ENCODE results near the gene RASGRF1. TPM values are rescaled to one million over a fixed set of nuclear protein-coding genes. Genes with fewer than 3 reads are reported as not detected.
A peak's percentile ranks its signal among the peaks of the same experiment; 100 is the strongest.
"Not testable (repeated sequence)": the region's sequence is repeated elsewhere in the genome, so short reads cannot be mapped to it uniquely, and the experiment has no call there.

Gene RASGRF1
- total RNA-seq, 1 donor: under 0.01 TPM

- Histone ChIP-seq H4K20me1 (ENCODE audit: insufficient read depth, low read length) (peaks cover 8% of the 10 kb centered on the region), H3K4me3 (ENCODE audit: insufficient read depth, low read length) (no peak overlapping the region), H3K36me3 (ENCODE audit: insufficient read depth, low read length) (peaks cover 6% of the 10 kb centered on the region), H3K4me1 (ENCODE audit: insufficient read depth, low read length) (peaks cover 17% of the 10 kb centered on the region), H3K27me3 (ENCODE audit: insufficient read depth, low read length) (peaks cover 15% of the 10 kb centered on the region), H3K27ac (ENCODE audit: low read depth, low read length) (no peak overlapping the region), H3K4me2 (ENCODE audit: insufficient read depth, low read length) (no peak overlapping the region), H2AFZ (ENCODE audit: low read length) (no peak overlapping the region), H3K9me3 (ENCODE audit: low read depth, low read length) (no peaks in the 10 kb centered on the region), H3K79me2 (ENCODE audit: insufficient read depth, low read length) (no peaks in the 10 kb centered on the region)
- TF ChIP-seq CTCF (IDR thresholded peaks at IDR 0.05; ENCODE audit: extremely low read depth, low read depth, low read length): no peak
- peak; percentile 66 for DNase-seq (ENCODE audit: insufficient read length, low spot score, missing footprints)
These were observed 161.9 kb downstream of the RASGRF1 start for GRCh38 chr15:78928616-78929093.

- not testable (repeated sequence) for H3K27ac ChIP-seq (ENCODE audit: low read depth, low read length); H3K36me3 ChIP-seq (ENCODE audit: insufficient read depth, low read length); H3K4me2 ChIP-seq (ENCODE audit: insufficient read depth, low read length); DNase-seq (ENCODE audit: insufficient read length, low spot score, missing footprints); H4K20me1 ChIP-seq (ENCODE audit: insufficient read depth, low read length); H3K4me3 ChIP-seq (ENCODE audit: insufficient read depth, low read length); H3K79me2 ChIP-seq (ENCODE audit: insufficient read depth, low read length); H3K9me3 ChIP-seq (ENCODE audit: low read depth, low read length); H2AFZ ChIP-seq (ENCODE audit: low read length)
- peaks cover 12% of the 10 kb centered on the region for H3K27me3 ChIP-seq (ENCODE audit: insufficient read depth, low read length)
- peaks cover 17% of the 10 kb centered on the region for H3K4me1 ChIP-seq (ENCODE audit: insufficient read depth, low read length)
These were observed 162.4 kb downstream of the RASGRF1 start for GRCh38 chr15:78928176-78928575.

GRCh38 chr15:78927077-78927790, 163.3 kb downstream of the RASGRF1 start:
- Histone ChIP-seq H3K27ac (ENCODE audit: low read depth, low read length) (no peak overlapping the region), H2AFZ (ENCODE audit: low read length) (no peak overlapping the region), H3K4me2 (ENCODE audit: insufficient read depth, low read length) (no peak overlapping the region), H3K9me3 (ENCODE audit: low read depth, low read length) (no peaks in the 10 kb centered on the region), H3K4me3 (ENCODE audit: insufficient read depth, low read length) (no peak overlapping the region), H4K20me1 (ENCODE audit: insufficient read depth, low read length) (peaks cover 8% of the 10 kb centered on the region), H3K36me3 (ENCODE audit: insufficient read depth, low read length) (peaks cover 18% of the 10 kb centered on the region), H3K79me2 (ENCODE audit: insufficient read depth, low read length) (no peaks in the 10 kb centered on the region), H3K27me3 (ENCODE audit: insufficient read depth, low read length) (peaks cover 2% of the 10 kb centered on the region), H3K4me1 (ENCODE audit: insufficient read depth, low read length) (peaks cover 17% of the 10 kb centered on the region)
- peak; percentile 83 for DNase-seq (ENCODE audit: insufficient read length, low spot score, missing footprints)
- no peak for TF ChIP-seq CTCF (IDR thresholded peaks at IDR 0.05; ENCODE audit: extremely low read depth, low read depth, low read length)

GRCh38 chr15:78925956-78926743, 164.4 kb downstream of the RASGRF1 start:
- Histone ChIP-seq H2AFZ (ENCODE audit: low read length) (no peak overlapping the region), H3K27ac (ENCODE audit: low read depth, low read length) (no peak overlapping the region), H4K20me1 (ENCODE audit: insufficient read depth, low read length) (peaks cover 8% of the 10 kb centered on the region), H3K79me2 (ENCODE audit: insufficient read depth, low read length) (no peaks in the 10 kb centered on the region), H3K4me1 (ENCODE audit: insufficient read depth, low read length) (peaks cover 13% of the 10 kb centered on the region), H3K4me3 (ENCODE audit: insufficient read depth, low read length) (no peak overlapping the region), H3K9me3 (ENCODE audit: low read depth, low read length) (no peaks in the 10 kb centered on the region), H3K36me3 (ENCODE audit: insufficient read depth, low read length) (peaks cover 28% of the 10 kb centered on the region), H3K27me3 (ENCODE audit: insufficient read depth, low read length) (no peaks in the 10 kb centered on the region), H3K4me2 (ENCODE audit: insufficient read depth, low read length) (no peak overlapping the region)
- peak; percentile 50 for DNase-seq (ENCODE audit: insufficient read length, low spot score, missing footprints)
- no peak for TF ChIP-seq CTCF (IDR thresholded peaks at IDR 0.05; ENCODE audit: extremely low read depth, low read depth, low read length)

Data from osteoblast (primary cell).